NCI-H774 (cell line): ENCODE measurements around the gene RNF213.
"Not testable (repeated sequence)": the region's sequence is repeated elsewhere in the genome, so short reads cannot be mapped to it uniquely, and the experiment has no call there.

Source experiments
- DNase-seq: peaks from one replicate; lab custom pipeline; 2025; lab: John Stamatoyannopoulos, UW

RNF213 gene

GRCh38 chr17:80252871-80253270 lies 7.8 kb upstream of the RNF213 start:
- DNase-seq: no peak

GRCh38 chr17:80253631-80254395 lies 6.8 kb upstream of the RNF213 start:
- no peak for DNase-seq

GRCh38 chr17:80254396-80255251 lies 6.0 kb upstream of the RNF213 start:
- DNase-seq: peak; percentile 51

GRCh38 chr17:80256034-80256350 lies 4.7 kb upstream of the RNF213 start:
- no peak for DNase-seq

- DNase-seq: no peak
These were observed 2.9 kb upstream of the RNF213 start for GRCh38 chr17:80257716-80258213.

- DNase-seq: not testable (repeated sequence)
These were observed 2.4 kb upstream of the RNF213 start for GRCh38 chr17:80258296-80258695.

GRCh38 chr17:80259457-80260068 lies 1.1 kb upstream of the RNF213 start:
- no peak for DNase-seq

GRCh38 chr17:80260069-80260535 lies 550 bp upstream of the RNF213 start:
- DNase-seq: peak; percentile 81

- DNase-seq: peak; percentile 73
These were observed 675 bp downstream of the RNF213 start for GRCh38 chr17:80261159-80261894.

GRCh38 chr17:80261895-80262279 lies 1.2 kb downstream of the RNF213 start:
- no peak for DNase-seq

GRCh38 chr17:80262291-80262690 lies 1.6 kb downstream of the RNF213 start:
- no peak for DNase-seq

- no peak for DNase-seq
These were observed 2.2 kb downstream of the RNF213 start for GRCh38 chr17:80262775-80263244.

- peak; percentile 47 for DNase-seq
These were observed 2.9 kb downstream of the RNF213 start for GRCh38 chr17:80263253-80264204.

- no peak for DNase-seq
These were observed 3.8 kb downstream of the RNF213 start for GRCh38 chr17:80264205-80265075.

GRCh38 chr17:80265205-80266068 lies 4.8 kb downstream of the RNF213 start:
- no peak for DNase-seq

- no peak for DNase-seq
These were observed 6.7 kb downstream of the RNF213 start for GRCh38 chr17:80267391-80267790.

- DNase-seq: no peak
These were observed 7.8 kb downstream of the RNF213 start for GRCh38 chr17:80268427-80268826.

- no peak for DNase-seq
These were observed 8.8 kb downstream of the RNF213 start for GRCh38 chr17:80269405-80269807.

GRCh38 chr17:80270104-80270503 lies 9.5 kb downstream of the RNF213 start:
- no peak for DNase-seq
